HCT116 (cell line): ENCODE results near the gene ULBP1. TPM values are rescaled to one million over a fixed set of nuclear protein-coding genes. Genes with fewer than 3 reads are reported as not detected.

Source experiments
- ATAC-seq: fragments of 200-7000 bp; cut with Tn5 transposase; 2 replicates; pipeline ENCODE4 v1.9.1; 2020; ENCODE audit warnings: mild to moderate bottlenecking, moderate library complexity
- BruUV-seq: library from RNA; stranded (reverse); fragments of 400-500 nt; replicated peaks from 2 replicates; lab custom pipeline; 2021; lab: Mats Ljungman, UMichigan
- CTCF ChIA-PET: fragments of 300-600 bp; sonication (Branson Sonifier 250); formaldehyde crosslinking; loops from one replicate; lab custom pipeline; 2021; ENCODE audit warnings: antibody characterized with exemption; lab: Charles Lee
- POLR2A ChIA-PET: fragments of 300-600, 350-600 bp; sonication (Branson Sonifier 250); formaldehyde crosslinking; loops from one replicate; lab custom pipeline; 2021; ENCODE audit warnings: antibody characterized with exemption; lab: Charles Lee
- RAD21 ChIA-PET, 2 experiments: fragments of 300-600 bp; sonication (Branson Sonifier 250); formaldehyde crosslinking; loops; one replicate each; lab custom pipeline; 2023; ENCODE audit warnings: low total read pairs in 2 of 2; ENCODE audit not compliant: uncharacterized antibody in 2 of 2, unreplicated experiment in 2 of 2, low non-redundant PET in 1 of 2; lab: Charles Lee
- DNase-seq: peaks from one replicate; pipeline ENCODE4 v3.0.0-alpha.2; 2010; ENCODE audit warnings: low read depth, low spot score
- H2AFZ ChIP-seq: fragments of 200-600 bp; shearing (Covaris generic), sonication (generic); 2 replicates; pipeline ENCODE4 v1.6.1; 2017; ENCODE audit warnings: low read depth, mixed run types, mixed read lengths, antibody characterized with exemption, low read length; ENCODE audit not compliant: poor library complexity, severe bottlenecking
- H3K27ac ChIP-seq: 2 replicates; pipeline ENCODE4 v1.5.1; 2012; ENCODE audit warnings: low read depth, low read length
- H3K27me3 ChIP-seq: fragments of 200-600 bp; sonication (generic); 2 replicates; pipeline ENCODE4 v1.6.1; 2016; ENCODE audit warnings: mixed run types, low read length, mixed read lengths; ENCODE audit not compliant: insufficient read depth
- H3K36me3 ChIP-seq, 2 experiments: fragments of 200-500 bp in 1 of 2; fragments of 200-600 bp in 1 of 2; sonication (Bioruptor generic) in 1 of 2; sonication (generic) in 1 of 2; 2 replicates each; pipeline versions ENCODE4 v1.5.1 to v1.6.1; 2014 to 2016; ENCODE audit warnings: low read length in 2 of 2, inconsistent platforms in 1 of 2, mixed read lengths in 1 of 2, mixed run types in 1 of 2; ENCODE audit not compliant: insufficient read depth in 2 of 2, control insufficient read depth in 1 of 2
- H3K4me1 ChIP-seq, 2 experiments: fragments of 200-600 bp in 1 of 2; sonication (generic) in 1 of 2; 2 replicates each; pipeline versions ENCODE4 v1.5.1 to v1.6.1; 2012 to 2017; ENCODE audit warnings: low read length in 2 of 2, inconsistent platforms in 1 of 2, mild to moderate bottlenecking in 1 of 2, mixed read lengths in 1 of 2, mixed run types in 1 of 2, moderate library complexity in 1 of 2; ENCODE audit not compliant: insufficient read depth in 2 of 2, control insufficient read depth in 1 of 2
- H3K4me2 ChIP-seq: fragments of 200-600 bp; sonication (generic); 2 replicates; pipeline ENCODE4 v1.6.1; 2017; ENCODE audit warnings: mixed run types, low read length, mixed read lengths
- H3K4me3 ChIP-seq, 2 experiments: fragments of 200-600 bp in 1 of 2; sonication (generic) in 1 of 2; replicated peaks in 1 of 2; 2 replicates each; pipeline ENCODE4 v1.5.1; 2011 to 2016; ENCODE audit warnings: low read length in 2 of 2, control low read depth in 1 of 2, low read depth in 1 of 2, mild to moderate bottlenecking in 1 of 2, mixed read lengths in 1 of 2, mixed run types in 1 of 2
- H3K79me2 ChIP-seq: fragments of 200-600 bp; sonication (generic); 2 replicates; pipeline ENCODE4 v1.6.1; 2017; ENCODE audit warnings: mild to moderate bottlenecking, mixed run types, low read length, moderate library complexity, mixed read lengths; ENCODE audit not compliant: insufficient read depth
- H3K9ac ChIP-seq: fragments of 200-600 bp; sonication (generic); 2 replicates; pipeline ENCODE4 v1.6.1; 2016; ENCODE audit warnings: low read length, mixed read lengths
- H3K9me2 ChIP-seq: fragments of 200-600 bp; sonication (generic), shearing (Covaris generic); 2 replicates; pipeline ENCODE4 v1.6.1; 2017; ENCODE audit warnings: mixed run types, mild to moderate bottlenecking, moderate library complexity; ENCODE audit not compliant: insufficient read depth
- H3K9me3 ChIP-seq, 2 experiments: fragments of 200-500 bp in 1 of 2; fragments of 200-600 bp in 1 of 2; sonication (Bioruptor generic) in 1 of 2; sonication (generic) in 1 of 2; 2 replicates each; pipeline ENCODE4 v1.6.1; 2014 to 2017; ENCODE audit warnings: low read length in 2 of 2, mixed read lengths in 2 of 2, inconsistent platforms in 1 of 2, low read depth in 1 of 2, mild to moderate bottlenecking in 1 of 2, mixed run types in 1 of 2, moderate library complexity in 1 of 2; ENCODE audit not compliant: control insufficient read depth in 1 of 2, insufficient read depth in 1 of 2
- H4K20me1 ChIP-seq: fragments of 200-600 bp; sonication (generic), shearing (Covaris generic); 2 replicates; pipeline ENCODE4 v1.6.1; 2017; ENCODE audit warnings: mixed run types, mild to moderate bottlenecking, moderate library complexity; ENCODE audit not compliant: insufficient read depth
- CBX3 ChIP-seq: IDR thresholded peaks from 2 replicates; pipeline ENCODE4 v1.6.1; 2012; ENCODE audit warnings: low read depth
- EGR1 ChIP-seq: IDR thresholded peaks from 2 replicates; pipeline ENCODE4 v1.6.1; 2012; ENCODE audit warnings: low read depth
- ELF1 ChIP-seq: IDR thresholded peaks from 2 replicates; pipeline ENCODE4 v1.6.1; 2012; ENCODE audit warnings: low read depth, borderline replicate concordance
- EZH2 ChIP-seq: fragments of 200-600 bp; sonication (generic); IDR thresholded peaks from 2 replicates; pipeline ENCODE4 v1.6.1; 2017; ENCODE audit warnings: antibody characterized with exemption, mixed run types
- FOSL1 ChIP-seq: IDR thresholded peaks from 2 replicates; pipeline ENCODE4 v1.6.1; 2012; ENCODE audit warnings: low read depth
- JUND ChIP-seq: IDR thresholded peaks from 2 replicates; pipeline ENCODE4 v1.6.1; 2012
- POLR2A ChIP-seq: IDR thresholded peaks from 2 replicates; pipeline ENCODE4 v1.7.0; 2011; ENCODE audit warnings: borderline replicate concordance; ENCODE audit not compliant: insufficient read depth, insufficient read length; ENCODE audit errors: extremely low read depth
- POLR2AphosphoS5 ChIP-seq: IDR thresholded peaks from 2 replicates; pipeline ENCODE4 v1.6.1; 2011; ENCODE audit warnings: mild to moderate bottlenecking, low read depth, low read length, moderate library complexity
- SIN3A ChIP-seq: IDR thresholded peaks from 2 replicates; pipeline ENCODE4 v1.6.1; 2012; ENCODE audit warnings: low read depth
- SP1 ChIP-seq: IDR thresholded peaks from 2 replicates; pipeline ENCODE4 v1.6.1; 2012; ENCODE audit warnings: low read depth
- SRF ChIP-seq: IDR thresholded peaks from 2 replicates; pipeline ENCODE4 v1.6.1; 2012; ENCODE audit warnings: low read depth
- YY1 ChIP-seq: IDR thresholded peaks from 2 replicates; pipeline ENCODE4 v1.6.1; 2011; ENCODE audit warnings: low read length, low read depth, moderate library complexity, mild to moderate bottlenecking; ENCODE audit not compliant: insufficient replicate concordance; ENCODE audit errors: extremely low read depth
- ZFX ChIP-seq: fragments of 450-650 bp; IDR thresholded peaks from 2 replicates; pipeline ENCODE4 v1.6.1; 2017
- ZNF274 ChIP-seq: fragments of 200-500 bp; sonication (Bioruptor generic); IDR thresholded peaks from 2 replicates; pipeline ENCODE4 v1.6.1; 2014; ENCODE audit warnings: mild to moderate bottlenecking, low read depth, low read length, inconsistent platforms
- intact Hi-C: fragments of 100-400 bp; cut with micrococcal nuclease; formaldehyde crosslinking; loops from 2 replicates; pipeline ENCODE4 v1.10.0; 2022
- total RNA-seq: library from RNA; stranded (reverse); gene quantifications from one replicate; pipeline ENCODE4 v1.2.1, GENCODE V29; 2021; ENCODE audit not compliant: unreplicated experiment
- TF ChIP-seq, protein P1 (sequence below): IDR thresholded peaks from 2 replicates; pipeline ENCODE4 v1.6.1; 2012
- TF ChIP-seq, protein P2 (sequence below): IDR thresholded peaks from 2 replicates; pipeline ENCODE4 v1.6.1; 2012; ENCODE audit warnings: low read depth
- TF ChIP-seq, protein P3 (sequence below): IDR thresholded peaks from 2 replicates; pipeline ENCODE4 v1.6.1; 2011; ENCODE audit warnings: mild to moderate bottlenecking, low read length, moderate library complexity; ENCODE audit not compliant: insufficient replicate concordance; ENCODE audit errors: extremely low read depth
- TF ChIP-seq, protein P4 (sequence below), 3 experiments: fragments of 200-600 bp in 1 of 3; sonication (generic) in 1 of 3; IDR thresholded peaks in 2 of 3; conservative IDR thresholded peaks in 1 of 3; 2 replicates each; pipeline ENCODE4 v1.5.1; 2012 to 2017; ENCODE audit warnings: low read depth in 2 of 3, low read length in 2 of 3, antibody characterized with exemption in 1 of 3, borderline replicate concordance in 1 of 3, control low read depth in 1 of 3, mild to moderate bottlenecking in 1 of 3, mixed read lengths in 1 of 3, mixed run types in 1 of 3, moderate library complexity in 1 of 3; ENCODE audit not compliant: insufficient read depth in 1 of 3

Gene ULBP1
- total RNA-seq, 1 experiment from 2014 or later = 12.4 TPM

DNA sequence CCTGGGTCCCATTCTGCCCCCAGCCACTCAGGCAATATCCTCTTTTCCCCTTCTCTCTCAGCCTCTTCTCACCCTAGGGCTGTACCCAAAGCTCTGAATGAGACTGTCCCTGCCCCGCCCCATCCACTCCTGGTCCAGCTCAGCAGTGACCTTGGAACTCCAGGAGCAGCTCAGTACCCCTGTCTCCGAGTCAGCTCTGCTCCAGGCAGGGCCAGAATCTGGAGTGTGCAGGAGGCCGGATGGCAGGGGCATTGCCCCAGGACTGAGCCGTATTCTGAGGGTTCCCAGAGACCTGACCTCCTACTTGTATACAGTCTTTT is 38.9 kb upstream of the ULBP1 start:
- H3K79me2 ChIP-seq = no peaks in the 10 kb centered on the region
- intact Hi-C loops = loop anchor here (5.0 kb wide), 1 partner anchor 898 kb away; no protein-coding TSS in a partner anchor
- peaks cover 3 to 22% of the 10 kb centered on the region in 2 experiments; a peak in 3 of 4 replicates for H3K4me1 ChIP-seq
- ChIA-PET RAD21 (no interaction called here), CTCF (interaction anchor here (0.9 kb wide), 1 partner anchor 89 kb away, joined by 3 read pairs; no protein-coding TSS in a partner anchor), POLR2A (no interaction called here)
- TF ChIP-seq YY1 = no peak
- TF ChIP-seq, protein P1, sequence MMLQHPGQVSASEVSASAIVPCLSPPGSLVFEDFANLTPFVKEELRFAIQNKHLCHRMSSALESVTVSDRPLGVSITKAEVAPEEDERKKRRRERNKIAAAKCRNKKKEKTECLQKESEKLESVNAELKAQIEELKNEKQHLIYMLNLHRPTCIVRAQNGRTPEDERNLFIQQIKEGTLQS = no peak
- TF ChIP-seq EGR1 = no peak
- TF ChIP-seq, protein P2, sequence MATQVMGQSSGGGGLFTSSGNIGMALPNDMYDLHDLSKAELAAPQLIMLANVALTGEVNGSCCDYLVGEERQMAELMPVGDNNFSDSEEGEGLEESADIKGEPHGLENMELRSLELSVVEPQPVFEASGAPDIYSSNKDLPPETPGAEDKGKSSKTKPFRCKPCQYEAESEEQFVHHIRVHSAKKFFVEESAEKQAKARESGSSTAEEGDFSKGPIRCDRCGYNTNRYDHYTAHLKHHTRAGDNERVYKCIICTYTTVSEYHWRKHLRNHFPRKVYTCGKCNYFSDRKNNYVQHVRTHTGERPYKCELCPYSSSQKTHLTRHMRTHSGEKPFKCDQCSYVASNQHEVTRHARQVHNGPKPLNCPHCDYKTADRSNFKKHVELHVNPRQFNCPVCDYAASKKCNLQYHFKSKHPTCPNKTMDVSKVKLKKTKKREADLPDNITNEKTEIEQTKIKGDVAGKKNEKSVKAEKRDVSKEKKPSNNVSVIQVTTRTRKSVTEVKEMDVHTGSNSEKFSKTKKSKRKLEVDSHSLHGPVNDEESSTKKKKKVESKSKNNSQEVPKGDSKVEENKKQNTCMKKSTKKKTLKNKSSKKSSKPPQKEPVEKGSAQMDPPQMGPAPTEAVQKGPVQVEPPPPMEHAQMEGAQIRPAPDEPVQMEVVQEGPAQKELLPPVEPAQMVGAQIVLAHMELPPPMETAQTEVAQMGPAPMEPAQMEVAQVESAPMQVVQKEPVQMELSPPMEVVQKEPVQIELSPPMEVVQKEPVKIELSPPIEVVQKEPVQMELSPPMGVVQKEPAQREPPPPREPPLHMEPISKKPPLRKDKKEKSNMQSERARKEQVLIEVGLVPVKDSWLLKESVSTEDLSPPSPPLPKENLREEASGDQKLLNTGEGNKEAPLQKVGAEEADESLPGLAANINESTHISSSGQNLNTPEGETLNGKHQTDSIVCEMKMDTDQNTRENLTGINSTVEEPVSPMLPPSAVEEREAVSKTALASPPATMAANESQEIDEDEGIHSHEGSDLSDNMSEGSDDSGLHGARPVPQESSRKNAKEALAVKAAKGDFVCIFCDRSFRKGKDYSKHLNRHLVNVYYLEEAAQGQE = no peak
- TF ChIP-seq POLR2A = no peak
- TF ChIP-seq ZNF274 = no peak
- no peak for TF ChIP-seq EZH2
- TF ChIP-seq ELF1 = no peak
- TF ChIP-seq CBX3 = no peak
- TF ChIP-seq, protein P3, sequence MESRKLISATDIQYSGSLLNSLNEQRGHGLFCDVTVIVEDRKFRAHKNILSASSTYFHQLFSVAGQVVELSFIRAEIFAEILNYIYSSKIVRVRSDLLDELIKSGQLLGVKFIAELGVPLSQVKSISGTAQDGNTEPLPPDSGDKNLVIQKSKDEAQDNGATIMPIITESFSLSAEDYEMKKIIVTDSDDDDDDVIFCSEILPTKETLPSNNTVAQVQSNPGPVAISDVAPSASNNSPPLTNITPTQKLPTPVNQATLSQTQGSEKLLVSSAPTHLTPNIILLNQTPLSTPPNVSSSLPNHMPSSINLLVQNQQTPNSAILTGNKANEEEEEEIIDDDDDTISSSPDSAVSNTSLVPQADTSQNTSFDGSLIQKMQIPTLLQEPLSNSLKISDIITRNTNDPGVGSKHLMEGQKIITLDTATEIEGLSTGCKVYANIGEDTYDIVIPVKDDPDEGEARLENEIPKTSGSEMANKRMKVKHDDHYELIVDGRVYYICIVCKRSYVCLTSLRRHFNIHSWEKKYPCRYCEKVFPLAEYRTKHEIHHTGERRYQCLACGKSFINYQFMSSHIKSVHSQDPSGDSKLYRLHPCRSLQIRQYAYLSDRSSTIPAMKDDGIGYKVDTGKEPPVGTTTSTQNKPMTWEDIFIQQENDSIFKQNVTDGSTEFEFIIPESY = no peak
- TF ChIP-seq, protein P4, sequence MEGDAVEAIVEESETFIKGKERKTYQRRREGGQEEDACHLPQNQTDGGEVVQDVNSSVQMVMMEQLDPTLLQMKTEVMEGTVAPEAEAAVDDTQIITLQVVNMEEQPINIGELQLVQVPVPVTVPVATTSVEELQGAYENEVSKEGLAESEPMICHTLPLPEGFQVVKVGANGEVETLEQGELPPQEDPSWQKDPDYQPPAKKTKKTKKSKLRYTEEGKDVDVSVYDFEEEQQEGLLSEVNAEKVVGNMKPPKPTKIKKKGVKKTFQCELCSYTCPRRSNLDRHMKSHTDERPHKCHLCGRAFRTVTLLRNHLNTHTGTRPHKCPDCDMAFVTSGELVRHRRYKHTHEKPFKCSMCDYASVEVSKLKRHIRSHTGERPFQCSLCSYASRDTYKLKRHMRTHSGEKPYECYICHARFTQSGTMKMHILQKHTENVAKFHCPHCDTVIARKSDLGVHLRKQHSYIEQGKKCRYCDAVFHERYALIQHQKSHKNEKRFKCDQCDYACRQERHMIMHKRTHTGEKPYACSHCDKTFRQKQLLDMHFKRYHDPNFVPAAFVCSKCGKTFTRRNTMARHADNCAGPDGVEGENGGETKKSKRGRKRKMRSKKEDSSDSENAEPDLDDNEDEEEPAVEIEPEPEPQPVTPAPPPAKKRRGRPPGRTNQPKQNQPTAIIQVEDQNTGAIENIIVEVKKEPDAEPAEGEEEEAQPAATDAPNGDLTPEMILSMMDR (IDR thresholded peaks at IDR 0.05 in 2 of 3, conservative IDR thresholded peaks at IDR 0.05 in 1 of 3; ENCODE audit: borderline replicate concordance in 1 of 3, insufficient read depth in 1 of 3, low read depth in 2 of 3, low read length in 2 of 3) = no peak
- no peak for TF ChIP-seq SRF
- TF ChIP-seq SIN3A = no peak
- TF ChIP-seq ZFX = no peak
- TF ChIP-seq JUND = no peak
- no peak for TF ChIP-seq FOSL1
- no peak for TF ChIP-seq POLR2AphosphoS5
- no peak for TF ChIP-seq SP1
- DNase-seq = no peak
- H3K9me2 ChIP-seq = no peaks in the 10 kb centered on the region
- H3K9me3 ChIP-seq = no peaks in the 10 kb centered on the region
- no peaks in the 10 kb centered on the region for H4K20me1 ChIP-seq
- no TSS peak for BruUV-seq
- no peak overlapping the region for H3K4me3 ChIP-seq
- no peaks in the 10 kb centered on the region for H3K36me3 ChIP-seq
- H3K27me3 ChIP-seq = 0 out of 2 replicates have a peak, but pooled peaks cover 4% of the 10 kb centered on the region
- no peak overlapping the region for H3K4me2 ChIP-seq
- H3K27ac ChIP-seq = no peak overlapping the region
- ATAC-seq = no peak
- H3K9ac ChIP-seq = no peak overlapping the region
- no peak overlapping the region for H2AFZ ChIP-seq
